Mammary epithelial cell (primary cell): Measurements from ENCODE around the gene TBX3.

Source experiments
- EZH2 ChIP-seq: IDR thresholded peaks from 2 replicates; pipeline ENCODE4 v1.6.1; 2012; ENCODE audit warnings: low read length, inconsistent platforms, borderline replicate concordance
- TF ChIP-seq, protein P1 (sequence below), 2 donors: IDR thresholded peaks in 1 of 2; conservative IDR thresholded peaks in 1 of 2; 2 replicates each; pipeline ENCODE4 v1.5.1; 2011 to 2012; ENCODE audit warnings: inconsistent platforms in 2 of 2, low read length in 2 of 2, mild to moderate bottlenecking in 2 of 2, control low read depth in 1 of 2, low read depth in 1 of 2; ENCODE audit not compliant: insufficient read depth in 1 of 2; ENCODE audit errors: extremely low read depth in 1 of 2

- TF ChIP-seq, protein P1, sequence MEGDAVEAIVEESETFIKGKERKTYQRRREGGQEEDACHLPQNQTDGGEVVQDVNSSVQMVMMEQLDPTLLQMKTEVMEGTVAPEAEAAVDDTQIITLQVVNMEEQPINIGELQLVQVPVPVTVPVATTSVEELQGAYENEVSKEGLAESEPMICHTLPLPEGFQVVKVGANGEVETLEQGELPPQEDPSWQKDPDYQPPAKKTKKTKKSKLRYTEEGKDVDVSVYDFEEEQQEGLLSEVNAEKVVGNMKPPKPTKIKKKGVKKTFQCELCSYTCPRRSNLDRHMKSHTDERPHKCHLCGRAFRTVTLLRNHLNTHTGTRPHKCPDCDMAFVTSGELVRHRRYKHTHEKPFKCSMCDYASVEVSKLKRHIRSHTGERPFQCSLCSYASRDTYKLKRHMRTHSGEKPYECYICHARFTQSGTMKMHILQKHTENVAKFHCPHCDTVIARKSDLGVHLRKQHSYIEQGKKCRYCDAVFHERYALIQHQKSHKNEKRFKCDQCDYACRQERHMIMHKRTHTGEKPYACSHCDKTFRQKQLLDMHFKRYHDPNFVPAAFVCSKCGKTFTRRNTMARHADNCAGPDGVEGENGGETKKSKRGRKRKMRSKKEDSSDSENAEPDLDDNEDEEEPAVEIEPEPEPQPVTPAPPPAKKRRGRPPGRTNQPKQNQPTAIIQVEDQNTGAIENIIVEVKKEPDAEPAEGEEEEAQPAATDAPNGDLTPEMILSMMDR (conservative IDR thresholded peaks at IDR 0.05 in 1 of 2, IDR thresholded peaks at IDR 0.05 in 1 of 2; ENCODE audit: extremely low read depth in 1 of 2, insufficient read depth in 1 of 2, low read depth in 1 of 2, low read length in 2 of 2): no peak
- no peak for TF ChIP-seq EZH2
Measured at GRCh38 chr12:114658002-114658441, 26.0 kb downstream of the TBX3 start.
